Mammary epithelial cell (primary cell): ENCODE measurements around the gene FLVCR1.
"Not testable (repeated sequence)": the region's sequence is repeated elsewhere in the genome, so short reads cannot be mapped to it uniquely, and the experiment has no call there.

Experiments used
- CTCF ChIP-seq, 2 donors: IDR thresholded peaks in 1 of 2; conservative IDR thresholded peaks in 1 of 2; 2 replicates each; pipeline ENCODE4 v1.5.1; 2011 to 2012; ENCODE audit warnings: inconsistent platforms in 2 of 2, low read length in 2 of 2, mild to moderate bottlenecking in 2 of 2, control low read depth in 1 of 2, low read depth in 1 of 2; ENCODE audit not compliant: insufficient read depth in 1 of 2; ENCODE audit errors: extremely low read depth in 1 of 2
- EZH2 ChIP-seq: IDR thresholded peaks from 2 replicates; pipeline ENCODE4 v1.6.1; 2012; ENCODE audit warnings: low read length, inconsistent platforms, borderline replicate concordance

- TF ChIP-seq EZH2; CTCF (conservative IDR thresholded peaks at IDR 0.05 in 1 of 2, IDR thresholded peaks at IDR 0.05 in 1 of 2; ENCODE audit: extremely low read depth in 1 of 2, insufficient read depth in 1 of 2, low read depth in 1 of 2, low read length in 2 of 2): not testable (repeated sequence)
These were observed 5.3 kb downstream of the FLVCR1 start for GRCh38 chr1:212863345-212863744.
